ENCODE results near the gene GPBAR1. TPM values are rescaled to one million over a fixed set of nuclear protein-coding genes. Genes with fewer than 3 reads are reported as not detected.

Gene GPBAR1
- total and polyA plus RNA-seq, 9 donors = 0.28 to 3.8 (median 2.1) TPM

- Histone ChIP-seq H3K4me3 (peak within 1 kb of the TSS; percentile 90), H3K27me3 (no peaks in the 10 kb centered on the region), H3K9me3 (no peaks in the 10 kb centered on the region), H3K4me1 (ENCODE audit: insufficient read depth) (peaks cover 10% of the 10 kb centered on the region), H3K36me3 (no peaks in the 10 kb centered on the region), H3K27ac (peak within 1 kb of the TSS in 1 of 2 donors; percentile 56)
- TF ChIP-seq CTCF (IDR thresholded peaks at IDR 0.05) (peak in 1 of 3 donors; percentile 44), POLR2A (IDR thresholded peaks at IDR 0.05) (peak; percentile 87), EP300 (IDR thresholded peaks at IDR 0.05) (no peak)
- WGBS, 3 donors = 0% methylated on average over 52 to 64 of the region's 64 CpGs
- intact Hi-C loops (cut with DNase I) = loop anchor here in 3 of 4 donors (2.0 to 10.0 kb wide), 5 partner anchors 53 to 385 kb away; partner anchors contain the start of genes ARPC2 (in 1 of the 3), BCS1L (in 1 of the 3), CTDSP1 (in 1 of the 3) and ZNF142 (in 1 of the 3)
- peak; percentile 100 for DNase-seq
Measured at GRCh38 chr2:218269900-218270720, 9.3 kb downstream of the GPBAR1 start, which contains the start of the genes AAMP and PNKD. AAMP (minus strand) TSS chr2:218270137; CDS start chr2:218270086, 51 bp downstream. PNKD (plus strand) TSS chr2:218270519; CDS start chr2:218270536, 17 bp downstream.

GRCh38 chr2:218270721-218271486 is 10.1 kb downstream of the GPBAR1 start:
- Histone ChIP-seq H3K36me3 (no peaks in the 10 kb centered on the region), H3K4me3 (peak overlapping the region; percentile 89), H3K9me3 (no peaks in the 10 kb centered on the region), H3K4me1 (ENCODE audit: insufficient read depth) (peaks cover 10% of the 10 kb centered on the region), H3K27me3 (no peaks in the 10 kb centered on the region), H3K27ac (peak overlapping the region in 1 of 2 donors; percentile 15)
- intact Hi-C loops (cut with DNase I) = loop anchor here in 2 of 4 donors (10.0 kb wide), 2 partner anchors 194 to 384 kb away; partner anchors contain the start of genes BCS1L (in 1 of the 2) and ZNF142 (in 1 of the 2)
- DNase-seq = no peak
- WGBS, 3 donors = 2 to 4% (median 4%) methylated on average over 23 of the region's 23 CpGs
- TF ChIP-seq EP300 (IDR thresholded peaks at IDR 0.05) (no peak), CTCF (IDR thresholded peaks at IDR 0.05) (no peak), POLR2A (IDR thresholded peaks at IDR 0.05) (no peak)

- no peak for TF ChIP-seq POLR2A (IDR thresholded peaks at IDR 0.05)
- TF ChIP-seq EP300 (IDR thresholded peaks at IDR 0.05) = no peak
- TF ChIP-seq CTCF (IDR thresholded peaks at IDR 0.05) = no peak
- Histone ChIP-seq H3K27ac (no peak overlapping the region), H3K9me3 (no peaks in the 10 kb centered on the region), H3K36me3 (no peaks in the 10 kb centered on the region), H3K4me3 (peak overlapping the region; percentile 89), H3K4me1 (ENCODE audit: insufficient read depth) (peaks cover 10% of the 10 kb centered on the region), H3K27me3 (no peaks in the 10 kb centered on the region)
- 39 to 41% (median 40%) methylated on average over 4 of the region's 4 CpGs for WGBS, 3 donors
- no peak for DNase-seq
- intact Hi-C loops (cut with DNase I) = loop anchor here in 2 of 4 donors (10.0 kb wide), 2 partner anchors 193 to 383 kb away; partner anchors contain the start of genes BCS1L (in 1 of the 2) and ZNF142 (in 1 of the 2)
Measured at GRCh38 chr2:218271487-218271797, 10.6 kb downstream of the GPBAR1 start.

DNA sequence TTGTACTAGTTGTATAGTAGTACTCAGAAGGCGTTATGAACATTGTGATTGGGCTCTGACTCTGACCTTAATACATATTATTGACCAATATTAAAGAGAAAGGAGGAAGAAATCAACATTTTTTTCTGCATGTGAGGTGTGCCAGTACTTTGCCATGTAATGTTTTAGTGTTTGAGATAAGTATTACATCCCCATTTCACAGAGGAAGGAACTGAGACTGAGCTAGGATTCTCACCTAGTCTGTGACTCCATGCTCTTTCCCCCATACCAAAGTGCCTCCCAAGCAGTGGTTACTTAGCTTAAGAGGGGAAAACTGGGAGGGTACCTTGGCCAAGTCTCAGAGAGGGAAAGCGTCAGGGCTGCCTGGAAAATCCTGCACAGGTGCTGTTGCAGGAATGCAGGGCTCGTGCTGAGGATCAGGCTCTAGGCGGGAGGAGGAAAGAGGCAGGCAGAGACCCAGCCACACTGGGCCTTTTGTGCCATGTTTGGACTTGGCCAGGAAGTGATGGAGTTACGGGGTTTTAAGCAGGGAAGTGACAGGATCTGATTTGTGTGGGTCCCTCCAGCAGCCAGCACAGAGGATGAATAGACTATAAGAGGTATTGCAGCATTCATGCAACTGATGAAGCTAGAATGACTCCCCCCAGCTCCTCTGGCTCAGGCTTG is 11.2 kb downstream of the GPBAR1 start:
- DNase-seq = no peak
- Histone ChIP-seq H3K27me3 (no peaks in the 10 kb centered on the region), H3K27ac (peak overlapping the region in 1 of 2 donors; percentile 11), H3K4me1 (ENCODE audit: insufficient read depth) (peaks cover 10% of the 10 kb centered on the region), H3K9me3 (no peaks in the 10 kb centered on the region), H3K4me3 (no peak overlapping the region), H3K36me3 (no peaks in the 10 kb centered on the region)
- 46 to 58% (median 50%) methylated on average over 5 of the region's 5 CpGs for WGBS, 3 donors
- intact Hi-C loops (cut with DNase I) = loop anchor here in 2 of 4 donors (10.0 kb wide), 2 partner anchors 193 to 383 kb away; partner anchors contain the start of genes BCS1L (in 1 of the 2) and ZNF142 (in 1 of the 2)
- TF ChIP-seq EP300 (IDR thresholded peaks at IDR 0.05) (no peak), POLR2A (IDR thresholded peaks at IDR 0.05) (no peak), CTCF (IDR thresholded peaks at IDR 0.05) (no peak)

All from ovary (tissue), 9 donors.